Measurements from ENCODE around the gene GAS2.

DNA sequence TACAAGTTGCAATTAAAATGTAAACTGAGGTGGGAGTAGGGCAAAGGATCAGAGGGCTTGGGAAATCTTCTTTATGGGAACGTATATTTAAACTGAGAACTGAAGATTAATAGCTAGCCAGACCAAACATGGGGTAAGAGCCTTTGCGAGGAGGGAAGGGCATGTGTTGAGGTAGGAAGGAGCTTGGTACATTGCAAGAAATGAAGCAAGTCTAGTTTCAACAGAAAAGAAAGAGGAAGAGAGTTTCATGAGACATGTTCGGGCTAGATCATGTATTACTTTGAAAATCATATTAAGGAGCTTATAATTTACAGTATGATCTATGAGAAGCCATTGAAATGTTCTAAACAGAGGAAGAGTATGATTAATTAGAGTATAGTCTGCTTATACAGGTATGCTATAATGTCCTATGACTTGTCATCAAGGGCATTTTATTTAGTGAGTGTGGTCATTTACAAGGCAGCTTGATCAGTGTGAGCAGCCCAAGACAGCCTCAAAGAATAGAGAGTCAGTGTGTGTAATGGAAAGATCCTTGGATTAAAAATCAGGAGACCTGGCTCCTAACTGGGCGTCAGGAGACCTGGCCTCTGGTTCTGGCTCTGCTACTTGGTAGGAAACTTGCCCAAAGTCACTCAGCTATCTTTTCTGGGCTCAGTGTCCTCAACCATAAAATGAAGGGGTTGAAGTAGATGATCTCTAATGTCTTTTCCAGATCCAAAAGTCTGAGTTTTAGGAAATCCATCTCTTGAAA lies 10.9 kb downstream of the GAS2 start:
- TF ChIP-seq, protein P1, sequence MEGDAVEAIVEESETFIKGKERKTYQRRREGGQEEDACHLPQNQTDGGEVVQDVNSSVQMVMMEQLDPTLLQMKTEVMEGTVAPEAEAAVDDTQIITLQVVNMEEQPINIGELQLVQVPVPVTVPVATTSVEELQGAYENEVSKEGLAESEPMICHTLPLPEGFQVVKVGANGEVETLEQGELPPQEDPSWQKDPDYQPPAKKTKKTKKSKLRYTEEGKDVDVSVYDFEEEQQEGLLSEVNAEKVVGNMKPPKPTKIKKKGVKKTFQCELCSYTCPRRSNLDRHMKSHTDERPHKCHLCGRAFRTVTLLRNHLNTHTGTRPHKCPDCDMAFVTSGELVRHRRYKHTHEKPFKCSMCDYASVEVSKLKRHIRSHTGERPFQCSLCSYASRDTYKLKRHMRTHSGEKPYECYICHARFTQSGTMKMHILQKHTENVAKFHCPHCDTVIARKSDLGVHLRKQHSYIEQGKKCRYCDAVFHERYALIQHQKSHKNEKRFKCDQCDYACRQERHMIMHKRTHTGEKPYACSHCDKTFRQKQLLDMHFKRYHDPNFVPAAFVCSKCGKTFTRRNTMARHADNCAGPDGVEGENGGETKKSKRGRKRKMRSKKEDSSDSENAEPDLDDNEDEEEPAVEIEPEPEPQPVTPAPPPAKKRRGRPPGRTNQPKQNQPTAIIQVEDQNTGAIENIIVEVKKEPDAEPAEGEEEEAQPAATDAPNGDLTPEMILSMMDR (IDR thresholded peaks at IDR 0.05) = no peak
- TF ChIP-seq POLR2AphosphoS5 (IDR thresholded peaks at IDR 0.05) = no peak
